Stimulated activated CD4-positive, alpha-beta T cell treated with anti-CD3 and anti-CD28 coated beads, Interleukin-4, amount 100 ng/mL, for 4 hours (primary cell): ENCODE data around the gene ABCC5.
A peak's percentile ranks its signal among the peaks of the same experiment; 100 is the strongest.

Experiments
- DNase-seq, 2 experiments: peaks; one replicate each; pipeline ENCODE4 v3.0.0-alpha.2; 2020

The ABCC5 gene

GRCh38 chr3:183918178-183918577 is 99.5 kb downstream of the ABCC5 start:
- DNase-seq: no peak

GRCh38 chr3:183917776-183918175 is 99.9 kb downstream of the ABCC5 start:
- no peak for DNase-seq

GRCh38 chr3:183914856-183915255 is 102.8 kb downstream of the ABCC5 start:
- no peak for DNase-seq

GRCh38 chr3:183913580-183913920 is 104.1 kb downstream of the ABCC5 start:
- DNase-seq: no peak

GRCh38 chr3:183912895-183913579 is 104.6 kb downstream of the ABCC5 start:
- DNase-seq: no peak

- DNase-seq: no peak
These were observed 105.7 kb downstream of the ABCC5 start for GRCh38 chr3:183911763-183912506.

GRCh38 chr3:183911087-183911486 is 106.6 kb downstream of the ABCC5 start:
- no peak for DNase-seq

GRCh38 chr3:183909030-183909600 is 108.6 kb downstream of the ABCC5 start:
- no peak for DNase-seq

- no peak for DNase-seq
These were observed 109.8 kb downstream of the ABCC5 start for GRCh38 chr3:183907911-183908331.

- DNase-seq: no peak
These were observed 110.5 kb downstream of the ABCC5 start for GRCh38 chr3:183907176-183907575.

- DNase-seq: no peak
These were observed 111.3 kb downstream of the ABCC5 start for GRCh38 chr3:183906234-183906921.

GRCh38 chr3:183904833-183905780 is 112.6 kb downstream of the ABCC5 start:
- no peak for DNase-seq

- no peak for DNase-seq
These were observed 119.7 kb downstream of the ABCC5 start for GRCh38 chr3:183898028-183898431.

GRCh38 chr3:183897606-183898005 is 120.1 kb downstream of the ABCC5 start:
- DNase-seq: no peak

GRCh38 chr3:183896610-183897009 is 121.1 kb downstream of the ABCC5 start:
- DNase-seq: no peak

GRCh38 chr3:183896184-183896583 is 121.5 kb downstream of the ABCC5 start:
- DNase-seq: no peak

- no peak for DNase-seq
These were observed 121.9 kb downstream of the ABCC5 start for GRCh38 chr3:183895774-183896173.

- peak in 1 of 2 experiments; percentile 19 for DNase-seq
These were observed 122.4 kb downstream of the ABCC5 start for GRCh38 chr3:183895296-183895695.

GRCh38 chr3:183892610-183893214 is 125.0 kb downstream of the ABCC5 start:
- DNase-seq: no peak

- DNase-seq: no peak
These were observed 131.9 kb downstream of the ABCC5 start for GRCh38 chr3:183885766-183886165.

GRCh38 chr3:183884427-183885296 is 133.0 kb downstream of the ABCC5 start, which contains the start of gene PARL:
TSS of gene PARL (minus strand) at chr3:183884880. CDS start at chr3:183884846, 34 bp downstream.
- peak; percentile 93 to 98 for DNase-seq
